Mesendoderm (in vitro differentiated cells): ENCODE data around the gene ADGRD1.

Experiments
- DNase-seq: peaks from one replicate; pipeline ENCODE4 v3.0.0; 2013
- H2AK5ac ChIP-seq: 2 replicates; pipeline ENCODE4 v1.6.1; 2013; ENCODE audit warnings: low read length, inconsistent platforms
- H2BK120ac ChIP-seq: 2 replicates; pipeline ENCODE4 v1.6.1; 2013; ENCODE audit warnings: low read depth, mild to moderate bottlenecking, low read length, moderate library complexity, mixed read lengths
- H2BK15ac ChIP-seq: replicated peaks from 2 replicates; pipeline ENCODE4 v1.6.1; 2013; ENCODE audit warnings: low read depth, mild to moderate bottlenecking, moderate library complexity
- H2BK5ac ChIP-seq: 2 replicates; pipeline ENCODE4 v1.6.1; 2013; ENCODE audit warnings: low read length, inconsistent platforms
- H3K18ac ChIP-seq: 2 replicates; pipeline ENCODE4 v1.6.1; 2013; ENCODE audit warnings: mild to moderate bottlenecking, low read length, mixed read lengths
- H3K23ac ChIP-seq: one replicate; pipeline ENCODE4 v1.6.1; 2013; ENCODE audit warnings: low read length
- H3K27ac ChIP-seq: 2 replicates; pipeline ENCODE4 v1.5.1; 2013; ENCODE audit warnings: low read depth, mild to moderate bottlenecking, inconsistent platforms, low read length, moderate library complexity
- H3K27me3 ChIP-seq: 2 replicates; pipeline ENCODE4 v1.6.1; 2013; ENCODE audit warnings: low read length, control low read depth, mild to moderate bottlenecking, inconsistent platforms; ENCODE audit not compliant: insufficient read depth, poor library complexity
- H3K36me3 ChIP-seq: 2 replicates; pipeline ENCODE4 v1.6.1; 2013; ENCODE audit warnings: low read length, inconsistent platforms; ENCODE audit not compliant: control insufficient read depth, insufficient read depth
- H3K4ac ChIP-seq: one replicate; pipeline ENCODE4 v1.6.1; 2013; ENCODE audit warnings: low read depth, mild to moderate bottlenecking, low read length, moderate library complexity
- H3K4me1 ChIP-seq: 2 replicates; pipeline ENCODE4 v1.6.1; 2013; ENCODE audit warnings: low read depth, low read length, inconsistent platforms; ENCODE audit not compliant: control insufficient read depth
- H3K4me2 ChIP-seq: 2 replicates; pipeline ENCODE4 v1.6.1; 2013; ENCODE audit warnings: low read length
- H3K4me3 ChIP-seq: 2 replicates; pipeline ENCODE4 v1.5.1; 2013; ENCODE audit warnings: mild to moderate bottlenecking, low read length
- H3K56ac ChIP-seq: one replicate; pipeline ENCODE4 v1.6.1; 2013; ENCODE audit warnings: low read length
- H3K79me1 ChIP-seq: 2 replicates; pipeline ENCODE4 v1.6.1; 2013; ENCODE audit warnings: low read length, inconsistent platforms
- H3K79me2 ChIP-seq: 2 replicates; pipeline ENCODE4 v1.6.1; 2013; ENCODE audit warnings: mild to moderate bottlenecking, low read length; ENCODE audit not compliant: control insufficient read depth, insufficient read depth
- H3K9ac ChIP-seq: 2 replicates; pipeline ENCODE4 v1.6.1; 2013; ENCODE audit warnings: low read length, inconsistent platforms
- H4K5ac ChIP-seq: one replicate; pipeline ENCODE4 v1.6.1; 2013; ENCODE audit warnings: low read length
- H4K8ac ChIP-seq: one replicate; pipeline ENCODE4 v1.6.1; 2013; ENCODE audit warnings: low read depth, mild to moderate bottlenecking, control low read depth, low read length, moderate library complexity
- WGBS: extraction: QIAGEN DNeasy Blood & Tissue Kit; methylation state at CpG from one replicate; pipeline ENCODE4 v1.1.7; 2013; ENCODE audit warnings: low lambda C conversion rate, missing lambda C conversion rate; ENCODE audit not compliant: insufficient coverage; ENCODE audit errors: extremely low coverage; 5-methylcytosine and 5-hydroxymethylcytosine counted together

The ADGRD1 gene

DNA sequence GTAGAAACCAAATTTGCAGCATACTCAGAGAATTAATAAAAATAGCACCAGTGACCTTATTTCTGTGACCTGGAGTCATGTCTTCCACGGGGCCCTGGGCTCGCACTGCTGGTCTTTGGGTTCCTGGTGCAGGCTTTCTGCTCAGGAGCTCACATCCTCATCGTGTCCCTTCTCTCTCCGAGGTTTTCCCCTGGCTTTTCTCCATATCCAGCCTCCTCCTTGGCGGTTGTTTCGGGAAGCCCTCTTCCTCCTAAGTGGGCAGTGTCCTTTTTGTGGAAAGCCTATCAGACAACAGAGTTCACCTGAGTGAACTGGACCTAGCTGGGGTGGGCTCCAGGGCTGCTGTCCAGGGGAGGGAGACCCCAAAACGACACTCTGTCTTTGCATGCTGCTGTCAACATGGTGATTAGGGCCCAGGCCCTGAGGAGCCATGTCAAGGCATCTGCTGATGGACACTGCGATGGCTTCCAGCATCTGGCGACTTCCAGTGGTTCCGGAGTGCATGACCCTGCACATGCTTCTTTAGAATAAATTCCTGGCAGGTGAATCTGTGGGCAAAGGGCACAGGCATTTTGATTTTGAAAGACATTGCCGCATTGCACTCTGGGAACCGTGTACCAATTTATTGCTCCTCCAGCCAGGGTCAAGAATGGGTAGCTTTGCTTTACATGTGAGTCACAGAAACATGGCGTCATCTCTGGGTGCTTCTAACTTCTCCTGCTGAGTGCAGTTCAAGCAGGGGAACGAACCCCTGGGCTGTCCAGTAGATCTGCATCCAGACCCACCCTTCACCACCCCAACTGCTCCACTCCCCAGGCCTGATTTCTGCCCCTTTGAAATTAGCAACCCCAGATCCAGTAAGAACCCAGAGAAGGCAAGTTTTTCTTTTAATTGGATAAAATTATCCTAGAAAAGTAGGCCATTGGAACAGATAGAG lies 136.8 kb downstream of the ADGRD1 start:
- H4K8ac ChIP-seq: no peak overlapping the region
- no peak for DNase-seq
- H2BK120ac ChIP-seq: no peak overlapping the region
- no peak overlapping the region for H3K56ac ChIP-seq
- no peak overlapping the region for H3K4ac ChIP-seq
- no peak overlapping the region for H2AK5ac ChIP-seq
- H3K4me2 ChIP-seq: no peak overlapping the region
- no peak overlapping the region for H3K18ac ChIP-seq
- WGBS: no CpG with 5 or more reads among the region's 14 CpGs
- no peak overlapping the region for H4K5ac ChIP-seq
- no peaks in the 10 kb centered on the region for H3K79me1 ChIP-seq
- H2BK15ac ChIP-seq: no peak overlapping the region
- H3K23ac ChIP-seq: no peak overlapping the region
- H3K79me2 ChIP-seq: no peaks in the 10 kb centered on the region
- H3K4me1 ChIP-seq: no peaks in the 10 kb centered on the region
- no peak overlapping the region for H2BK5ac ChIP-seq
- no peak overlapping the region for H3K4me3 ChIP-seq
- H3K27me3 ChIP-seq: no peaks in the 10 kb centered on the region
- H3K36me3 ChIP-seq: no peaks in the 10 kb centered on the region
- no peak overlapping the region for H3K9ac ChIP-seq
- H3K27ac ChIP-seq: no peak overlapping the region

DNA sequence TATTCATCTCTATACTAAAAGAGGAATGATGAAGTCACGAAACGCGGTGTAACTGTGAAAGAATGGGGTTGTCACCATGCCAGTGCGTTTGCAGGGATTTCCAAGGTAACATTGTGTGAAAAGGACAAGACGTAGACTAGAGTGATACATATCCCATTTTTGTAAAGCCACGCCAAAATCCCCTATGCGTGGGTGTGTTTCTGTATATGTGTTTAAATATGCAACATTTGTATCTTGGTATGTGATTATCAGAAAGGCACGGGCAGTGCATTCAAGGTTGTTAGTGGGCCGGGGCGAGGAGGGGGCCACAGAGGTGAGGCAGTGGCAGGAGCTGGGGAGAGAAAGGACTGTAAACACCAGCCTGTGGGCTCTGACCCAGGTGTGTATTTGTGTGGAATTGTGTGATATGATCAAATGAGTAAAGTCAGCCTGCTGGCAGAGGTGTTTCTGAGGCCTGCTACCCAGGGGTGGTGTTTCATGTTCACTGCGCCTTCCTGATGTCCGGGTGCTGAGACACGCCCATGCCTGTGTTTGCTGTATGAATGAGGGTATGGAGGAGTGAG lies 137.8 kb downstream of the ADGRD1 start:
- no peak overlapping the region for H2BK120ac ChIP-seq
- no peak overlapping the region for H3K4me3 ChIP-seq
- H3K27me3 ChIP-seq: no peaks in the 10 kb centered on the region

DNA sequence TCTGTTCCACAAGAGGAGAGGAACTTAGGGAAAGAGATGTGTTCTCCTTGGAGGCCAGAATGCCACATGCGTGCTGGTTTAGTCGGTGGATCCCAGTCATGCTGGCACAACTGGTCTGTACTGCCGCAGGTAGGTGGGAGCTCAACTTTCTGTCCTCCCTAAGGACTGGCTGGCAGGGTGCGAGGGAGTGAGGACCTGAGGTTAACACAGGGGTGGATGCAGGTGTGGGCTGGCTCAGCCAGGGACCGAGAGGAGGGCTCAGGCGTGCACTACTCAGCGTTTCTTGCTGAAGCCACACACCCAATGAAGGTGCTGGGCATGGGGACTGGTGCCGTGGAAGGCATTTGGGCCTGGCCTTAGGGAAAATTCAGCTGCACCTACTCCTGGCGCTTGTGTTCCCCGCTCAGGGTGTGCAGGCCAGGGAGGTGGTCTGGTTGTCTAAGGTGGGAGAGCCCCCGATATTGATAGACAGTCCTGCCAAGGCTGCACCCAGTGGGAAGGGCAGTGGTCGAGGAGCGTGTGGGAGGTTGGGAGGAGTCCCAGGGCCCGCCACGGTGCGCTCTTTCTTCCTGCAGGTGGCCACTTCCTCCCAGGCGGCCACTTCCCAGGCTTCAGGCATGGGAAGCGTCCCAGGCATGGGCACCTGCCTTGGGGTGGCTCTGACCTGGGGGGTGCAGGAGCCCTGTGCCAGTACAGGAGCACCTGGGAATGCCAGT lies 138.4 kb downstream of the ADGRD1 start:
- Histone ChIP-seq H3K9ac (no peak overlapping the region), H2BK120ac (no peak overlapping the region), H3K56ac (peak overlapping the region; percentile 15), H3K4ac (no peak overlapping the region), H4K5ac (no peak overlapping the region), H3K27ac (no peak overlapping the region), H3K18ac (no peak overlapping the region), H3K4me3 (no peak overlapping the region), H3K4me1 (no peaks in the 10 kb centered on the region), H3K36me3 (no peaks in the 10 kb centered on the region), H3K27me3 (no peaks in the 10 kb centered on the region), H4K8ac (no peak overlapping the region), H3K23ac (no peak overlapping the region), H3K79me2 (no peaks in the 10 kb centered on the region), H3K79me1 (no peaks in the 10 kb centered on the region), H2BK5ac (no peak overlapping the region), H2BK15ac (no peak overlapping the region), H2AK5ac (no peak overlapping the region), H3K4me2 (no peak overlapping the region)
- DNase-seq: no peak
- no CpG with 5 or more reads among the region's 18 CpGs for WGBS

More for the DNA sequence above, 137.8 kb downstream of the ADGRD1 start:
- Histone ChIP-seq H3K9ac (no peak overlapping the region), H3K4ac (no peak overlapping the region), H3K27ac (no peak overlapping the region), H2AK5ac (no peak overlapping the region), H3K56ac (no peak overlapping the region), H3K4me2 (no peak overlapping the region), H3K23ac (no peak overlapping the region), H3K79me2 (no peaks in the 10 kb centered on the region), H3K36me3 (no peaks in the 10 kb centered on the region), H3K18ac (no peak overlapping the region), H4K8ac (no peak overlapping the region), H3K4me1 (no peaks in the 10 kb centered on the region), H3K79me1 (no peaks in the 10 kb centered on the region), H2BK5ac (no peak overlapping the region), H2BK15ac (no peak overlapping the region), H4K5ac (no peak overlapping the region)
- no CpG with 5 or more reads among the region's 13 CpGs for WGBS
- DNase-seq: no peak

DNA sequence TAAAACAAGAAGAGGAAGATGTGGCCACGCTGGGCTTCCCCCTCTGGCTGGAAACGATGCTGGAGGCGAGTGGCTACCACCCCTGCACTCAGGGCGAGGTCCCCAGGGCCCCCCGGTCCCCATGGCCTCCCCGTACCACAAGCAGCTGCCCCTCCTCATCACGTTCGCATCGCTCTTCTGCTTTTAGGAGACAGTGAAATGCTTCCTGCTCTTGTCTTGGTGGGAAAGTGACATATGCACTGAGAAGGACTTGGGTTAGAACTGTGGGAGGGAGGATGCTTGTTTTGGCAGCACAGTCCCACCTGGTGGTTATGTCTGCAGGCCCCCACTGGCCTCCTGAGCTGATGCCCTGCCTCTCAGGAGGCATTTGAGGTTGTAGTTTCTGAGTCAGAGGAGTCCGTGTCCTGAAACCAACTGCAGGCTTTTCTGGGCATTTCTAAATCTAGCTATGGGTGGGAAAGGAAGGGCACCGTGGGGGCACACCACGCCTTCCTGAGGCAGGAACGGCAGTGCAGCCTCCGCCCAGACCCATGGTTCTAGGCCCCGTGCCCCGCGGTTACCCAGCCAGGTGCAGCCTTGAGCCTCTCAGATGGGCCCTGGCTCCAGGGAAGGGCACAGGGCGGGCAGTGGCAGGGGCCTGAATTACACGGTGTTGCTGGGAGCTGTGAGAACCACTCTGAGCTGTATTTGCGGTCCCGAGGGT lies 139.3 kb downstream of the ADGRD1 start:
- H2BK15ac ChIP-seq: no peak overlapping the region
- no peak overlapping the region for H3K4me3 ChIP-seq
- H3K4ac ChIP-seq: no peak overlapping the region
- H2BK5ac ChIP-seq: no peak overlapping the region
- no peak overlapping the region for H2BK120ac ChIP-seq
- H3K4me1 ChIP-seq: no peaks in the 10 kb centered on the region
- no CpG with 5 or more reads among the region's 21 CpGs for WGBS
- H2AK5ac ChIP-seq: no peak overlapping the region
- no peak overlapping the region for H3K4me2 ChIP-seq
- H3K79me2 ChIP-seq: no peaks in the 10 kb centered on the region
- no peak overlapping the region for H4K5ac ChIP-seq
- no peak for DNase-seq
- H3K9ac ChIP-seq: no peak overlapping the region
- H3K56ac ChIP-seq: no peak overlapping the region
- H3K27ac ChIP-seq: no peak overlapping the region
- no peak overlapping the region for H3K18ac ChIP-seq
- no peak overlapping the region for H3K23ac ChIP-seq
- no peaks in the 10 kb centered on the region for H3K36me3 ChIP-seq
- H3K27me3 ChIP-seq: no peaks in the 10 kb centered on the region
- H3K79me1 ChIP-seq: no peaks in the 10 kb centered on the region
- H4K8ac ChIP-seq: no peak overlapping the region

DNA sequence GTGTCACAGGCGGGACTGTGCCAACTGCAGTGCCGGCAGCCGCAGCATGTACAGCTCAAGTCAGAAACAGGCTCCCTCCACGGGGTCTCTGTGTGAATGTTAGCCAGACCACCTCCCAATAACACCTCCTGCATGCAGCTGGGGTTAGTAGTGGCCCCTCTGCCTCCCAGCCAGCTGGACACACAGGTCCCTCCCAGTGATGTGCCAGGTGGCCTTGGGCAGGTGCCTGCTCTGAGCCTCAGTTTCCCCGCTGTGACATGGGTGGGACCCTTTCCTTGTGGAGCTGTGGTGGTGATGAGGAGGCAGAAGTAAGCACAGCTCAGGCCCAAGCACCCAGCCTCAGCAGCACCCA lies 139.9 kb downstream of the ADGRD1 start:
- Histone ChIP-seq H2BK120ac (no peak overlapping the region), H2BK5ac (no peak overlapping the region), H3K36me3 (no peaks in the 10 kb centered on the region), H3K9ac (no peak overlapping the region), H3K23ac (no peak overlapping the region), H3K79me2 (no peaks in the 10 kb centered on the region), H3K4me1 (no peaks in the 10 kb centered on the region), H3K79me1 (no peaks in the 10 kb centered on the region), H3K4me3 (no peak overlapping the region), H4K5ac (no peak overlapping the region), H4K8ac (no peak overlapping the region), H3K4ac (no peak overlapping the region), H3K4me2 (no peak overlapping the region), H2AK5ac (no peak overlapping the region), H3K56ac (no peak overlapping the region), H3K27ac (no peak overlapping the region), H2BK15ac (no peak overlapping the region), H3K27me3 (no peaks in the 10 kb centered on the region), H3K18ac (no peak overlapping the region)
- no CpG with 5 or more reads among the region's 5 CpGs for WGBS
- no peak for DNase-seq
